ENCODE results near the gene GTPBP6.
"Not testable (repeated sequence)": the region's sequence is repeated elsewhere in the genome, so short reads cannot be mapped to it uniquely, and the experiment has no call there.

Gene GTPBP6

DNA sequence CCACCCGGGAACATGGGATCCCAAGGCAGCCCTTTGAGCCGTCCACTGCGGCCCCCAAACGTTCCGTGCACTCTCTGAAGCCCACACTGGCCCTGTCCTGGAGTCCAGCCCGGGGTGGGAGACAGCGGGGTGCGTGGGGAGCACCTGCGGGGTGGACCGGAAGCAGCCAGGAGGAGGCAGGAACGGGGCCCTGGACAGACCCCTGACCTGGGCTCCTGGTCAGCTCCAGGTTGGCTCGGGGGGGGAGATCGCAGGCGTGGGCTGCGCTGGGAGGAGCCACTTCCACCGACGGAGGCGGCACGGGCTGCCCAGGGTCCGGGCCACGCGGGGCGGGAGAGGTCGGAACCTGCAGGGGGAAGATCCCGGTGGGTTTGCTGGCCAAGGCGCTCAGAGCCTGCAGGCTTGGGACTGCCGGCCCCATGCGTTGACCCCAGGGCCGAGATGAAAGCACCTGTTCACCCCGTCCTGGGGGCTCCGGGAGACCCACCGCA, 43.1 kb downstream of the GTPBP6 start:
- CTCF ChIA-PET: no interaction called here
- POLR2A ChIA-PET: no interaction called here
- TF ChIP-seq, protein P1, sequence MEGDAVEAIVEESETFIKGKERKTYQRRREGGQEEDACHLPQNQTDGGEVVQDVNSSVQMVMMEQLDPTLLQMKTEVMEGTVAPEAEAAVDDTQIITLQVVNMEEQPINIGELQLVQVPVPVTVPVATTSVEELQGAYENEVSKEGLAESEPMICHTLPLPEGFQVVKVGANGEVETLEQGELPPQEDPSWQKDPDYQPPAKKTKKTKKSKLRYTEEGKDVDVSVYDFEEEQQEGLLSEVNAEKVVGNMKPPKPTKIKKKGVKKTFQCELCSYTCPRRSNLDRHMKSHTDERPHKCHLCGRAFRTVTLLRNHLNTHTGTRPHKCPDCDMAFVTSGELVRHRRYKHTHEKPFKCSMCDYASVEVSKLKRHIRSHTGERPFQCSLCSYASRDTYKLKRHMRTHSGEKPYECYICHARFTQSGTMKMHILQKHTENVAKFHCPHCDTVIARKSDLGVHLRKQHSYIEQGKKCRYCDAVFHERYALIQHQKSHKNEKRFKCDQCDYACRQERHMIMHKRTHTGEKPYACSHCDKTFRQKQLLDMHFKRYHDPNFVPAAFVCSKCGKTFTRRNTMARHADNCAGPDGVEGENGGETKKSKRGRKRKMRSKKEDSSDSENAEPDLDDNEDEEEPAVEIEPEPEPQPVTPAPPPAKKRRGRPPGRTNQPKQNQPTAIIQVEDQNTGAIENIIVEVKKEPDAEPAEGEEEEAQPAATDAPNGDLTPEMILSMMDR (IDR thresholded peaks at IDR 0.05; ENCODE audit: control extremely low read depth, extremely low read depth, low read depth, missing control alignments): no peak
- no peak for DNase-seq (ENCODE audit: extremely low spot score)

DNA sequence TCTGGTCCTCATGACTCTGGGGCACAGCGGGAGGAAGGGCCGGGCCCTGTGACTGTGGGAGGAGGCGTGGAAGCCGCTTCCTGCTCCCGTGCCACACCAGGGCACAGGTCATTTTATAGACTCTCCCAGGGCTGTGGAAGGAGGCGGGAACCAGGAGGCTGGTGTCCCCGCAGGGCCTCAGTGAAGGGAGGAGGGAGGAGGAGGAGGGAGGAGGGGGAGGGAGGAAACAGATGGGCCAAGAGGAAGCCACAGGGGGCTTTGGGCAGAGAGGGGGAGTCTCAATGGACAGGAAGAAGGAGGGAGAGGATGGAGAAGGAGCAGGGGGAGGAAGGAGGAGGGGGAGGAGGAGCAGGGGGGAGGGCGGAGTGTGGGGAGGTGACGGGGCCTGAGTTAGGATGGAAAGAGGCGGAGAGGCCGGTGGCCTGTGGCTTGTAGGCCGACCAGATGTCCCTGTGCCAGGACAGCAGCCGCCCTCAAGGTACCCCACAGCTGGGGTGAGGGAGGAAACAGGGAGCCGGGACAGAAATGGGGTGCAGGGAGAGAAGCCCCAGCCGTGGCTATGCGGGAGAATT, 43.6 kb downstream of the GTPBP6 start:
- TF ChIP-seq, protein P1 (IDR thresholded peaks at IDR 0.05; ENCODE audit: control extremely low read depth, extremely low read depth, low read depth, missing control alignments): no peak
- DNase-seq (ENCODE audit: extremely low spot score): no peak
- ChIA-PET POLR2A (no interaction called here), CTCF (no interaction called here)

DNA sequence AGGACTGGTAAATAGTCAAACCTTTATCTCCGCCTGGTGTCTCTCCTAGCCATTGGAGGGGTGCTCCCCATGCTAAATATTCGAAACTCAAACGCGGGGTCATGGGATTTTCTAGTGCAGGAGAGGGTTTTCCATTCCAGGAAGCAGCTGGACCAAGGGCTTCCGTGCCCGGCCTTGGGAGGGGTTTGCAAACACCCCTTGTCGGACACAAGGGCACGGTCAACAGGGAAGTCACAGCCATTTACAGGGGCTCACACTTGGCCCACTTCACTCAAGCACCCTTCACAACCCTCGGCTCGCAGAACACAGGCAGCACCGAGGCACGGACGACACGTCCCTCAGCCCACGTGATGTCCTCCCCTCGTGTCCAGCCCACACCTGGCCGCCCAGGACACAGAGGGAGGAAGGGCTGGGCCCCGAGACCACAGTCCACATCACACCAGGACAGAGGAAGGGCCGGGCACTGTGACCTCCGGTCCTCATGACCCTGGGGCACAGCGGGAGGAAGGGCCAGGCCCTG, 47.7 kb downstream of the GTPBP6 start:
- POLR2A ChIA-PET: no interaction called here
- DNase-seq (ENCODE audit: extremely low spot score): no peak
- TF ChIP-seq, protein P1 (IDR thresholded peaks at IDR 0.05; ENCODE audit: control extremely low read depth, extremely low read depth, low read depth, missing control alignments): no peak
- CTCF ChIA-PET: no interaction called here

DNA sequence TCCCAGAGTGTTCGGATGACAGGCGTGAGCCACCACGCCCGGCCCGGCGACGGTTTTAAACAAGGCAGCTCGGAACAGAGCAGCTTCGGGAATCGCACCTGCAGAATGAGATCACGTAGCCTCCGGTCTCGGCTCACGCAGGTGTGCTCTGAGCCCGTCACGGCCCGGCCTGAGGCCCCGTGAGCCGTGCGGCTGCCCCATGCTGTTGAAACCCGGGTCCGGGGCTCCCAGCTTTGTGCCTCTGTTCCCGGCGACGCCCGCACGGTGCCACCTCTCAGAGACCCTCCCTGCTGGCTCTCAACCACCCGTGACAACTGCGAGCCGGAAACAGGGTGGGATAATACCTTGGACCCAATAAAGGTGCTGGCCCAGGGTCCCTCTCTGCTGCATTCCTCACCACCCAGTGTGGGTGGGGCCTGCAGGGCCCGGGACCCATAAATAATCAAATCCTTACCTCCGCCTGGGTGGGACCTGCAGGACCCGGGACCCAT, 50.8 kb downstream of the GTPBP6 start:
- ChIA-PET CTCF (no interaction called here), POLR2A (no interaction called here)
- DNase-seq (ENCODE audit: extremely low spot score): no peak
- TF ChIP-seq, protein P1 (IDR thresholded peaks at IDR 0.05; ENCODE audit: control extremely low read depth, extremely low read depth, low read depth, missing control alignments): no peak

DNA sequence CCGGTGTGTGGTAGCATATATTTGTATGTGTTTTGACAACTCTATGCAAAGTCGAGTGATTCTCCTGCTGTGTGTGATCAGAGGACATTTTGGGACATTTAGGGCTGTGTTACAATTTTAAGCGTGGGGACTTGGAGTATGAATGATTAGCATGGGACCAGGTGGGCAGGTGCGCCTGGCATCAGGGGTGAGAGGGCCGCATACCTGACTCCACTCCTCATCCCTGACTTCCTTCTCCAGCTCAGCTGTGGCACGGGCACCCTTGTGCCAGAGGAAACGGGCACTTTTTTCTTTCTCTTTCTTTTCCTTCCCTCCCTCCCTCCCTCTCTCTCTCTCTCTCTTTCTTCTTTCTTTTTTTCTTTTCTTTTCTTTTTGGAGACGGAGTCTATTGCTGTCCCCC, 53.1 kb downstream of the GTPBP6 start:
- ChIA-PET POLR2A (no interaction called here), CTCF (no interaction called here)
- TF ChIP-seq, protein P1 (IDR thresholded peaks at IDR 0.05; ENCODE audit: control extremely low read depth, extremely low read depth, low read depth, missing control alignments): no peak
- no peak for DNase-seq (ENCODE audit: extremely low spot score)

DNA sequence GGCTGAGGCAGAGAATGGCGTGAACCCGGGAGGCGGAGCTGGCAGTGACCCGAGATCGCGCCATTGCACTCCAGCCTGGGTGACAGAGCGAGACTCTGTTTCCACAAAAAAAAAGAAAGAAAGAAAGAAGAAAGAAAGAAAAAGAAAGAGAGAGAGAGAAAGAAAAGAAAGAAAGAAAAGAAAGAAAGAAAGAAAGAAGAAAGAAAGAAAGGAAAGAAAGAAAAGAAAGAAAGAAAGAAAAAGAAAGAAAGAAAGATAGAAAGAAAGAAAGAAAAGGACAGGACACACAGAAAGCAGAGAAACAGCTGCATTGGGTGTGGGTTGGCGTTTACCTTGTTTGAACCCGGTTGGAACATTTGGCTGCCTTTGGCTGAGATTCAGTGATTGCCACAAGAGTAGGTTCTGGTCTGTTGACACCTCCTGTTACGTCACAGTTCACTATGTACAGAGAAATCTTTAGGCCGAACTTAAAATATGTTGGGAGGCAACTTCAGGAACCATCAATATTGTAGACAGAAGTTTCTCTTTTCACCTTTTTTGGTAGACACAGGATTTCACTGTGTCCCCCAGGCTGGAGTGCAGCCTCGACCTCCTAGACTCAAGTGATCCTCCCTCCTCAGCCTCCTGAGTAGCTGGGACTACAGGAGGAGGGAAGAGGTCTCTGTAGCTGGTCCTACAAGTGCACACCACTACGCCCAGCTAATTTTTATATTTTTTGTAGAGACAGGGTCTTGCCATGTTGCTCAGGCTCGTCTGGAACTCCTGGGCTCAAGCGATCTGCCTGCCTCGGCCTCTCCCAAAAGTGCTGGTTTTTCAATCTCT, 53.8 kb downstream of the GTPBP6 start:
- no peak for DNase-seq (ENCODE audit: extremely low spot score)
- POLR2A ChIA-PET: no interaction called here
- CTCF ChIA-PET: no interaction called here
- TF ChIP-seq, protein P1 (IDR thresholded peaks at IDR 0.05; ENCODE audit: control extremely low read depth, extremely low read depth, low read depth, missing control alignments): no peak

DNA sequence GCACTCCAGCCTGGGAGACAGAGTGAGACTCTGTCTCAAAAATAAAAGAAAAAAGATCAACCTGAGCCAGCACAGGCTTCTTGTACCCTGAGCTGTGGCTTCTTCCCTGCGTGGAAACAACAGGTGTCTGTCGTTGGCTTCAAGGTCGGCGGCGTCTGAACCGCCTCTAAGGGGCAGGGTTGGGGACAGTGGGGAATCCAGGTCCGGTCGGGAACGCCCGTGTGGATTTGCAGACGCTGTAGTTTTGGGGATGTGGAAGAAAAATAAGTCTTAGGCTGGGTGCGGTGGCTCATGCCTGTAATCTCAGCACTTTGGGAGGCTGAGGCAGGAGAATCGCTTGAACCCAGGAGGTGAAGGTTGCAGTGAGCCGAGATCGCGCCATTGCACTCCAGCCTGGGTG, 54.6 kb downstream of the GTPBP6 start:
- DNase-seq (ENCODE audit: extremely low spot score); POLR2A ChIA-PET; CTCF ChIA-PET: not testable (repeated sequence)

Measured in GM10248 (cell line).